Keratinocyte (primary cell): ENCODE results near the gene BRSK2.

Source experiments
- CTCF ChIP-seq, 3 experiments: IDR thresholded peaks in 1 of 3; conservative IDR thresholded peaks in 1 of 3; optimal IDR thresholded peaks in 1 of 3; 2 replicates in 2 of 3; 3 replicates in 1 of 3; pipeline versions ENCODE3 to v1.5.1; 2011; ENCODE audit warnings: low read length in 3 of 3, mild to moderate bottlenecking in 3 of 3, moderate library complexity in 2 of 3, control low read depth in 1 of 3, inconsistent platforms in 1 of 3; ENCODE audit not compliant: insufficient read depth in 2 of 3; ENCODE audit errors: extremely low read depth in 1 of 3
- EZH2 ChIP-seq: IDR thresholded peaks from one replicate; pipeline ENCODE4 v1.6.1; 2012; ENCODE audit warnings: inconsistent platforms, mild to moderate bottlenecking, low read length, moderate library complexity

- TF ChIP-seq CTCF (optimal IDR thresholded peaks at IDR 0.05 in 1 of 3, IDR thresholded peaks at IDR 0.05 in 1 of 3, conservative IDR thresholded peaks at IDR 0.05 in 1 of 3; ENCODE audit: extremely low read depth in 1 of 3, insufficient read depth in 2 of 3, low read length in 3 of 3) (no peak), EZH2 (no peak)
These were observed 46.8 kb downstream of the BRSK2 start for GRCh38 chr11:1436468-1437039.
